ENCODE measurements around the gene CACNB4.

CACNB4 gene

GRCh38 chr2:151961558-151961957 is 137.3 kb downstream of the CACNB4 start:
- Histone ChIP-seq H3K36me3 (ENCODE audit: control insufficient read depth in 2 of 2, insufficient read depth in 2 of 2, low read length in 2 of 2) (no peaks in the 10 kb centered on the region), H3K27me3 (ENCODE audit: control insufficient read depth in 1 of 2, insufficient read depth in 2 of 2, low read length in 2 of 2) (no peaks in the 10 kb centered on the region), H3K4me1 (ENCODE audit: control insufficient read depth, insufficient read depth, low read length) (peaks cover 10% of the 10 kb centered on the region), H3K27ac (ENCODE audit: low read length) (no peak overlapping the region), H3K4me3 (ENCODE audit: low read length in 2 of 2) (no peak overlapping the region), H3K9me3 (ENCODE audit: control insufficient read depth in 2 of 2, low read length in 2 of 2) (no peaks in the 10 kb centered on the region), H3K9ac (ENCODE audit: low read length in 2 of 2) (no peak overlapping the region)

DNA sequence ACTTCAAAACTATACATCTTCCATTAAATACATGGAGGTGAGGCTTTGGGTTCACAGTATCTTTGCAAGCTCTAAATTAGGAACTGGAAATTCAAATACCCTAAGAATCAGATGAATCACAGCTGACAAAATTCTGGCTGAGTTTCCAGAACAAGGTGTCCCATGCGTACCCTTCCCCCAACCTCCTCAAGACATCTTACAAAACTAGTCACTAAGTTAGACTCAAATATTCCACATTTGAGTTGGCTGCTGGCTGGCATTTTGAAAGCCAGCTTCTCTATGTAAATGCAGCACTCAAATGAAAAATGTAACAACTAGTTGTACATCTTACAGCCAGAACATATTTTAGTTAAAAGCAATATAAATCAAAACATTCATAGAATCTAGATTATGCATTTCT is 139.6 kb downstream of the CACNB4 start:
- Histone ChIP-seq H3K27ac (ENCODE audit: low read length) (no peak overlapping the region), H3K36me3 (ENCODE audit: control insufficient read depth in 2 of 2, insufficient read depth in 2 of 2, low read length in 2 of 2) (no peaks in the 10 kb centered on the region), H3K9me3 (ENCODE audit: control insufficient read depth in 2 of 2, low read length in 2 of 2) (no peaks in the 10 kb centered on the region), H3K4me1 (ENCODE audit: control insufficient read depth, insufficient read depth, low read length) (peaks cover 10% of the 10 kb centered on the region), H3K9ac (ENCODE audit: low read length in 2 of 2) (no peak overlapping the region), H3K4me3 (ENCODE audit: low read length in 2 of 2) (no peak overlapping the region), H3K27me3 (ENCODE audit: control insufficient read depth in 1 of 2, insufficient read depth in 2 of 2, low read length in 2 of 2) (no peaks in the 10 kb centered on the region)

GRCh38 chr2:151953467-151953866 is 145.4 kb downstream of the CACNB4 start:
- Histone ChIP-seq H3K4me3 (ENCODE audit: low read length in 2 of 2) (no peak overlapping the region), H3K9me3 (ENCODE audit: control insufficient read depth in 2 of 2, low read length in 2 of 2) (no peaks in the 10 kb centered on the region), H3K9ac (ENCODE audit: low read length in 2 of 2) (no peak overlapping the region)

DNA sequence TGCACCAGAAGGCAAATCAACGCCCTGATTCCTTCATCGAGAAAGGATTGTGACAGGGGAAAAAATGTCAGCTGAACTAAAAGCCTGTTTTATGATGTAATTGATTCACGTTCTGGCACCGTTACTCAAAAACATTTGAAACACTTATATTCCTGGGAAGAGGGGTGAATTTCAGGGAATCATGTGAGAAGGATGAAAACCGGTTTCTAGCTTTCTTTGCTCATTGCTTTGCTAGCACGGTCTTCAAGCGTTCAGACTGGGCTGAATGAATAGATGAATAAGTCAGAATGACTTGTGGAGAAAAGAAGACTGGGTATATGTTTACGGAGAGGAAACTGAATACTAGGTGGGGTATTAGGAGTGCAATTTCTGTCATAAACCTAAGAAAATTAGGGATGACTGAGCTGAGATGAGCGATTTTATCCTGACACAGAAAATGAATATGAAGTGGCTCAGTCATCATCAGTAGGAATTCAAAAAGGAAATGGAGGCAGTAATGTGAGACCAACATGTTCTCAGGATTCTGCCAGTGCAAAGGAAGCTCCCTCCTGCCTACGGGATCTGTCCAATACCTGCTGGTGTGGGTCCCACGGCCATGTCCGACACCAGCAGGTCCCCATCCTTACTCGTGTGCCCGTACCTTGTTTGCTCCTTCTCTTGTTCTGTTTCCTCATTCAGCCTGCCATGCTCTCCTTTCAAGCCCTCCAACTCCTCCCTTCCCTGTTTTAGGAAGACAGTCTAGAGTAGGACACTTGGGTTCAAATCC is 146.0 kb downstream of the CACNB4 start:
- Histone ChIP-seq H3K36me3 (ENCODE audit: control insufficient read depth in 2 of 2, insufficient read depth in 2 of 2, low read length in 2 of 2) (no peaks in the 10 kb centered on the region), H3K4me3 (ENCODE audit: low read length in 2 of 2) (no peak overlapping the region), H3K9ac (ENCODE audit: low read length in 2 of 2) (no peak overlapping the region), H3K27me3 (ENCODE audit: control insufficient read depth in 1 of 2, insufficient read depth in 2 of 2, low read length in 2 of 2) (no peaks in the 10 kb centered on the region), H3K9me3 (ENCODE audit: control insufficient read depth in 2 of 2, low read length in 2 of 2) (no peaks in the 10 kb centered on the region), H3K4me1 (ENCODE audit: control insufficient read depth, insufficient read depth, low read length) (peaks cover 4% of the 10 kb centered on the region), H3K27ac (ENCODE audit: low read length) (no peak overlapping the region)

More at GRCh38 chr2:151953467-151953866, 145.4 kb downstream of the CACNB4 start:
- Histone ChIP-seq H3K36me3 (ENCODE audit: control insufficient read depth in 2 of 2, insufficient read depth in 2 of 2, low read length in 2 of 2) (no peaks in the 10 kb centered on the region), H3K4me1 (ENCODE audit: control insufficient read depth, insufficient read depth, low read length) (no peaks in the 10 kb centered on the region), H3K27me3 (ENCODE audit: control insufficient read depth in 1 of 2, insufficient read depth in 2 of 2, low read length in 2 of 2) (no peaks in the 10 kb centered on the region), H3K27ac (ENCODE audit: low read length) (no peak overlapping the region)

DNA sequence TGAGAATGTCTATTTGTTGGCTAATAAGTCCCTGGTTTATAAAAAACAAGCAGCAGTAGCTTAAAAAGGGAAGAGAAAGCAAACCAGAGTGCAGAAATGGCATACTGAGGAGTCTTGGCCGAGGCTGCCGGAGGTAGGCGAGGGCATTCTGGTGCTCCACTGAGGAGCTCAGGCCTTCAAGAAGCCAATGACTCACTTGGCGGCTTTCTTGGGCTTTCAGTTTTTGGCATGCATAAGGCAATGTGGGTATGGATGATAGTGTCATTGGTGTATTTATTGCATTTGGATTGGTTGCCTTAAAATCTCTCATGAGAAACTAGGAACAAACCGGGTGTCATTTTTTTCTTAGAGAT is 151.1 kb downstream of the CACNB4 start:
- H3K27ac ChIP-seq (ENCODE audit: low read length), result no peak overlapping the region
- no peak overlapping the region for H3K9ac ChIP-seq (ENCODE audit: low read length in 2 of 2)
- H3K36me3 ChIP-seq (ENCODE audit: control insufficient read depth in 2 of 2, insufficient read depth in 2 of 2, low read length in 2 of 2), result no peaks in the 10 kb centered on the region
- H3K4me1 ChIP-seq (ENCODE audit: control insufficient read depth, insufficient read depth, low read length), result peaks cover 8% of the 10 kb centered on the region
- no peaks in the 10 kb centered on the region for H3K27me3 ChIP-seq (ENCODE audit: control insufficient read depth in 1 of 2, insufficient read depth in 2 of 2, low read length in 2 of 2)
- H3K9me3 ChIP-seq (ENCODE audit: control insufficient read depth in 2 of 2, low read length in 2 of 2), result no peaks in the 10 kb centered on the region
- H3K4me3 ChIP-seq (ENCODE audit: low read length in 2 of 2), result peak overlapping the region in 1 of 2 donors; percentile 47

GRCh38 chr2:151946899-151947812 is 151.7 kb downstream of the CACNB4 start:
- peak overlapping the region in 1 of 2 donors; percentile 47 for H3K4me3 ChIP-seq (ENCODE audit: low read length in 2 of 2)
- H3K36me3 ChIP-seq (ENCODE audit: control insufficient read depth in 2 of 2, insufficient read depth in 2 of 2, low read length in 2 of 2), result no peaks in the 10 kb centered on the region
- no peaks in the 10 kb centered on the region for H3K9me3 ChIP-seq (ENCODE audit: control insufficient read depth in 2 of 2, low read length in 2 of 2)
- no peak overlapping the region for H3K9ac ChIP-seq (ENCODE audit: low read length in 2 of 2)
- H3K27ac ChIP-seq (ENCODE audit: low read length), result no peak overlapping the region
- peaks cover 8% of the 10 kb centered on the region for H3K4me1 ChIP-seq (ENCODE audit: control insufficient read depth, insufficient read depth, low read length)
- H3K27me3 ChIP-seq (ENCODE audit: control insufficient read depth in 1 of 2, insufficient read depth in 2 of 2, low read length in 2 of 2), result no peaks in the 10 kb centered on the region

DNA sequence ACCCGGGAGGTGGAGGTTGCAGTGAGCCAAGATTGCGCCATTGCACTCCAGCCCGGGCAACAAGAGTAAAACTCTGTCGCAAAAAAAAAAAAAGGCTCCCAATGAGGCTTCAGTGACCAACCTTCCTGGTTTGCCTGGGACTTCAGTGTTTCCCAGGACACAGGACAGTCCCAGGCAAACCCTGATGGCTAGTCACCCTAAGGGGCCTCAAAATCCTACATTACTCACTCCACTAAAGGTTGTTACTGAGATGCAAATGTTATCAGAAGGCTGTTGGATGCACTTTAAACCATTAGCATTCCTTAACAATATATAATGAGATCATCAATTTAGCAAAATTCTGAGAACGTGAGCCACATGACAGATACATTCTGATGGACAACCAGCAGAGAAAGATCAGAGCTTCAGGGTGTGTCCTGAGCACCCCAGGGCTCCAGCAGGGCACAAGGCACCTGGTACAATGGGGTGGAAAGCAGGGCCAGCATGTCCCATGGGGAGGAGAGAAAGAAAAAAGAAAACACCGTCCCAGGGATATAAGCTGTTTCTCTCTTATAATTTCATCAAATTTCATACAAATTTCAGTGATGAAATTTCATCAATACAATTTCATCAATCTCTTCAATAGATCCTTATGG is 152.5 kb downstream of the CACNB4 start:
- no peak overlapping the region for H3K9ac ChIP-seq (ENCODE audit: low read length in 2 of 2)
- no peaks in the 10 kb centered on the region for H3K9me3 ChIP-seq (ENCODE audit: control insufficient read depth in 2 of 2, low read length in 2 of 2)
- H3K4me3 ChIP-seq (ENCODE audit: low read length in 2 of 2), result no peak overlapping the region
- no peaks in the 10 kb centered on the region for H3K27me3 ChIP-seq (ENCODE audit: control insufficient read depth in 1 of 2, insufficient read depth in 2 of 2, low read length in 2 of 2)
- H3K36me3 ChIP-seq (ENCODE audit: control insufficient read depth in 2 of 2, insufficient read depth in 2 of 2, low read length in 2 of 2), result no peaks in the 10 kb centered on the region
- H3K4me1 ChIP-seq (ENCODE audit: control insufficient read depth, insufficient read depth, low read length), result peaks cover 8% of the 10 kb centered on the region
- no peak overlapping the region for H3K27ac ChIP-seq (ENCODE audit: low read length)

- no peaks in the 10 kb centered on the region for H3K36me3 ChIP-seq (ENCODE audit: control insufficient read depth in 2 of 2, insufficient read depth in 2 of 2, low read length in 2 of 2)
- no peaks in the 10 kb centered on the region for H3K27me3 ChIP-seq (ENCODE audit: control insufficient read depth in 1 of 2, insufficient read depth in 2 of 2, low read length in 2 of 2)
- H3K4me1 ChIP-seq (ENCODE audit: control insufficient read depth, insufficient read depth, low read length), result peaks cover 8% of the 10 kb centered on the region
- no peak overlapping the region for H3K9ac ChIP-seq (ENCODE audit: low read length in 2 of 2)
- no peaks in the 10 kb centered on the region for H3K9me3 ChIP-seq (ENCODE audit: control insufficient read depth in 2 of 2, low read length in 2 of 2)
- no peak overlapping the region for H3K4me3 ChIP-seq (ENCODE audit: low read length in 2 of 2)
- H3K27ac ChIP-seq (ENCODE audit: low read length), result no peak overlapping the region
Measured at GRCh38 chr2:151945602-151946001, 153.2 kb downstream of the CACNB4 start.

DNA sequence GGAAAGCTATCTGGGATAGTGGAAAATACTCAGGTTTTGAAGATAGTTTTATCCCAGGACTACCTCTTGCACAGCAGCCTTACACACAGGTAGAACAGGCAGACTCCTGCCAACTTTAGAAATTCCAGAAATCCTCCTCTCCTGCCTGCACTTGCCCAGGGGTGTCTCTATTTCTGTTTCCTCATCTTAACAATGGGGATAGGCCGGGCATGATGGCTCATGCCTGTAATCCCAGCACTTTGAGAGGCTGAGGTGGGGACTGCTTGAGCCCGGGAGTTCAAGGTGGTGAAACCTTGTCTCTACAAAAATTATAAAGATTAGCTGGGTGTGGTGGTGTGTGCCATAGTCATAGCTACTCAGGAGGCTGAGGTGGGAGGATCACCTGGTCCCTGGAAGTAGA is 153.7 kb downstream of the CACNB4 start:
- Histone ChIP-seq H3K27me3 (ENCODE audit: control insufficient read depth in 1 of 2, insufficient read depth in 2 of 2, low read length in 2 of 2) (no peaks in the 10 kb centered on the region), H3K4me1 (ENCODE audit: control insufficient read depth, insufficient read depth, low read length) (peaks cover 8% of the 10 kb centered on the region), H3K36me3 (ENCODE audit: control insufficient read depth in 2 of 2, insufficient read depth in 2 of 2, low read length in 2 of 2) (no peaks in the 10 kb centered on the region), H3K9me3 (ENCODE audit: control insufficient read depth in 2 of 2, low read length in 2 of 2) (no peaks in the 10 kb centered on the region), H3K9ac (ENCODE audit: low read length in 2 of 2) (no peak overlapping the region), H3K27ac (ENCODE audit: low read length) (no peak overlapping the region), H3K4me3 (ENCODE audit: low read length in 2 of 2) (no peak overlapping the region)

- Histone ChIP-seq H3K9ac (ENCODE audit: low read length in 2 of 2) (no peak overlapping the region), H3K4me3 (ENCODE audit: low read length in 2 of 2) (no peak overlapping the region), H3K27ac (ENCODE audit: low read length) (no peak overlapping the region), H3K36me3 (ENCODE audit: control insufficient read depth in 2 of 2, insufficient read depth in 2 of 2, low read length in 2 of 2) (no peaks in the 10 kb centered on the region), H3K9me3 (ENCODE audit: control insufficient read depth in 2 of 2, low read length in 2 of 2) (no peaks in the 10 kb centered on the region), H3K27me3 (ENCODE audit: control insufficient read depth in 1 of 2, insufficient read depth in 2 of 2, low read length in 2 of 2) (no peaks in the 10 kb centered on the region), H3K4me1 (ENCODE audit: control insufficient read depth, insufficient read depth, low read length) (peaks cover 8% of the 10 kb centered on the region)
Measured at GRCh38 chr2:151943461-151943860, 155.4 kb downstream of the CACNB4 start.
